HUES48 (cell line): Measurements from ENCODE around the gene PIEZO2.

ENCODE experiments used
- H3K27ac ChIP-seq: one replicate; pipeline ENCODE4 v1.7.0; 2013; ENCODE audit warnings: low read depth, low read length, inconsistent platforms
- H3K27me3 ChIP-seq: 2 replicates; pipeline ENCODE4 v1.6.1; 2013; ENCODE audit warnings: mild to moderate bottlenecking, low read length; ENCODE audit not compliant: control insufficient read depth, insufficient read depth
- H3K36me3 ChIP-seq: 2 replicates; pipeline ENCODE4 v1.6.1; 2013; ENCODE audit warnings: low read length; ENCODE audit not compliant: control insufficient read depth, insufficient read depth
- H3K4me1 ChIP-seq: 2 replicates; pipeline ENCODE4 v1.6.1; 2013; ENCODE audit warnings: mild to moderate bottlenecking, low read length; ENCODE audit not compliant: control insufficient read depth, insufficient read depth
- H3K4me3 ChIP-seq: 2 replicates; pipeline ENCODE4 v1.5.1; 2013; ENCODE audit warnings: mild to moderate bottlenecking, low read depth, low read length
- H3K9ac ChIP-seq: 2 replicates; pipeline ENCODE4 v1.6.1; 2013; ENCODE audit warnings: mild to moderate bottlenecking, low read depth, low read length, moderate library complexity
- H3K9me3 ChIP-seq: 2 replicates; pipeline ENCODE4 v1.6.1; 2013; ENCODE audit warnings: low read length; ENCODE audit not compliant: control insufficient read depth, insufficient read depth

PIEZO2 gene

DNA sequence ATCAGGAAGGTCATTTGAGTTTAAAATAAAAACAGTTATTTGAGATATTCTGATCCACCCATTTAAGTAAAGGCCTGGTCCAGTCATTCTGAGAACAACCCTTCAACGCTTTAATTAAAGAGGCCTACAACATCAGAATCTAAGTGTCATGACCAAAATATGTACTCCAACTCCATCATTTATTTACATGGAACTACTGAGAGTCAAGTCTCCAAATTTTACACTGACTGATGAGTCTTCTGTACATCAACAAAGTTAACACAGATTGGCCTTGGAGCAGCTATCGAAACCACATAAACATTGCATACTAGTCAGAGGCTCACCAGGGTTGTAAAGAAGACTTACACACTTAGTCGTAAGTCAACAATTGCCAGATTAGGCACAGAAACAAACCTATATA is 37.1 kb downstream of the PIEZO2 start:
- H3K27ac ChIP-seq: no peak overlapping the region
- no peak overlapping the region for H3K4me3 ChIP-seq
- no peaks in the 10 kb centered on the region for H3K27me3 ChIP-seq
- H3K36me3 ChIP-seq: no peaks in the 10 kb centered on the region
- H3K4me1 ChIP-seq: no peaks in the 10 kb centered on the region
- H3K9me3 ChIP-seq: no peaks in the 10 kb centered on the region
- no peak overlapping the region for H3K9ac ChIP-seq

DNA sequence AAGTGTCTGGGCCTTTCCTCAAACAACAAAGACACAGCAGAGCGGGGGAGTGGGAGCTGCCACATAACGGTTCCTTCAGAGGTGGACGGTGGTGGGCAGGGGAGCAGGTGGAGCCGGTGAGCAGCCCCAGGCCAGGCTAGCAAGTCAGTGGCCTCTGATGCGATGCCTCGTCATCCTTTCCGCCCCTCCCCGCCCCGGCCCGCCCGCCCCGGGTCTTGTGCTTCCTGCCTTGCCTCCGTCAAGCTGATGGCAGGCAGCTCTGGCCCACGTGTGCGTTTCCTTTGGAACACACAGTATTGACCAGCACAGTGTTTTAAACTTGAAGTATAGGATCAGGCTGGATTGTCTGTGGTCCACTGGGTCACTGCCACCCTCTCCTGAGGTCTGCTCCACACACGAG is 38.9 kb downstream of the PIEZO2 start:
- H3K27me3 ChIP-seq: no peaks in the 10 kb centered on the region
- H3K9ac ChIP-seq: no peak overlapping the region
- no peak overlapping the region for H3K4me3 ChIP-seq
- no peaks in the 10 kb centered on the region for H3K9me3 ChIP-seq
- no peaks in the 10 kb centered on the region for H3K36me3 ChIP-seq
- no peak overlapping the region for H3K27ac ChIP-seq
- no peaks in the 10 kb centered on the region for H3K4me1 ChIP-seq

DNA sequence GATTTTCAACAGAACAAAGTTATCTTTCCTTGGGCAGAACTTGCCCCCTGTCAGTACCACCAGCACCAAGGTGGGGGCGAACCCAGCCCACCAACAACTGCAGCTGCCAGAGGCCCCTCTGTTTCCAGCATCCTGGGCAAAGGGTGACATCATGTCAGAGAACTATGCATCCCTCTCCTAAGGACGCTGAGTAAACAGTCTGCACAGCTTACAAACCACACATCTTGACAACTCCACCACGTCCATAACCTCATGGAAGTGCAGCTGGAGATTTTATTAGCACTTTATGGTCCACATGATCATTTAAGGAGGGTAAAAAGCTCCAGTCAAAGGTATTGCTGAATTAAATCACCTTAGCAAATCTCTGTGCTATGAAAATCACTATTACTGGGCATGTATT is 40.4 kb downstream of the PIEZO2 start:
- Histone ChIP-seq H3K9ac (no peak overlapping the region), H3K27me3 (no peaks in the 10 kb centered on the region), H3K4me1 (no peaks in the 10 kb centered on the region), H3K4me3 (no peak overlapping the region), H3K36me3 (no peaks in the 10 kb centered on the region), H3K27ac (no peak overlapping the region), H3K9me3 (no peaks in the 10 kb centered on the region)

DNA sequence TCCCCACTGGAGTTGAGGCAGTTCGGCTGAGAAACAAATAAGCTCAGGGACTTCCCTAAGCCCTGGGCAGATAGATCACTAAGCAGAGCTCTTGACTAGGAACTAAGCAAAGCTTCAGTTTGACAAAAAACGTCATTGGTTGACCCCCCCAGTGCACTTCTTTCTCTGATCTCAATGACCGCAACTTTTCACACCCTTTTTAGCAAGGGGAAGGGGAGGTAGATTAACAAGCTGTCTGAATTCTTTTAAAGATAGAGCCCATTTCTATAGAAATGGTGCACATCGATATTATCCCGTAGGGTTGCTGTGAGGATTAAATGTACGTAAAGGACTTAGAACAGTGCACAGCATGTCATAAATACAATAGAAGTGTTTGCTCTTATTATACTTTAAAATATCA is 42.5 kb downstream of the PIEZO2 start:
- no peak overlapping the region for H3K9ac ChIP-seq
- H3K4me3 ChIP-seq: no peak overlapping the region
- H3K27ac ChIP-seq: no peak overlapping the region
- no peaks in the 10 kb centered on the region for H3K36me3 ChIP-seq
- no peaks in the 10 kb centered on the region for H3K4me1 ChIP-seq
- no peaks in the 10 kb centered on the region for H3K27me3 ChIP-seq
- H3K9me3 ChIP-seq: no peaks in the 10 kb centered on the region

DNA sequence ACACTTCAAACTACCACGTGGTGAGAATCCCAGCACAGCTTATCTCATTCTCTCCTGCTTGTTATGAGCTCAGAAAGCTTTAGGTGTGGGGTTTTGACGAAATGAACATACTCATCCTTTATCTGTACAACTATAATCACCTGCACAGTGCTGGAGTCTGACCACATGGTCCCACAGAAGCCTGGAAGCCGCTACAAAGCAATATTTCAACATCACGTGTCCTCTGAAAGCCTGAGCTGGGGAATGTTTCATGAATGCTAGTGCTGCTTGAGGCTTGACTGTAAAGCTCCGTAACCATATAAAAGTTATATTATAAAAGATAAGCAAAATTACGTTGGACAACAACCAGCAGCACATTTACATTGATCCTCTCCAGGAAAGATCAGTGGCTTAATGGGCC is 43.9 kb downstream of the PIEZO2 start:
- Histone ChIP-seq H3K27ac (no peak overlapping the region), H3K4me3 (no peak overlapping the region), H3K4me1 (no peaks in the 10 kb centered on the region), H3K27me3 (no peaks in the 10 kb centered on the region), H3K9me3 (no peaks in the 10 kb centered on the region), H3K36me3 (no peaks in the 10 kb centered on the region), H3K9ac (no peak overlapping the region)

DNA sequence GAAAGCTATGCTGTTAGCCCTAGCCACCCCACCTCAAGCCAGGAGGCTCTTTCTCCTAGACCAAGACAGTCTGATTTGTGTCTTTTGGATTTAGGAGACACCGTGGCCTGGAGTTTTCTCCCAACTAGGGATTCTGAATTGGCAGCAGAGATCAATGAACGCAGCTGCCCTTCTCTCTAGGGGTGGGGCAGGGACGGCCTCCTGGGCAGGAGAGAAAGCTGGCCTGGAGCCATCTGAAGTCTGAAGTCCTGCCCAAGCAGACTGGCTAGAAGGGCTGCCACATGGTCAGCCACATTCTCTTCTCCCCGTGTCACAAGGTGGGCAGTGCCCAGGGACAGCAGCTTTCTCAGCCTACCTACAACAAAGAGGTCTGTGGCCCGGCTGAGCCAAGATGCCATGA is 45.1 kb downstream of the PIEZO2 start:
- no peaks in the 10 kb centered on the region for H3K27me3 ChIP-seq
- H3K36me3 ChIP-seq: no peaks in the 10 kb centered on the region
- no peak overlapping the region for H3K4me3 ChIP-seq
- no peak overlapping the region for H3K27ac ChIP-seq
- H3K9ac ChIP-seq: no peak overlapping the region
- H3K9me3 ChIP-seq: no peaks in the 10 kb centered on the region
- no peaks in the 10 kb centered on the region for H3K4me1 ChIP-seq

DNA sequence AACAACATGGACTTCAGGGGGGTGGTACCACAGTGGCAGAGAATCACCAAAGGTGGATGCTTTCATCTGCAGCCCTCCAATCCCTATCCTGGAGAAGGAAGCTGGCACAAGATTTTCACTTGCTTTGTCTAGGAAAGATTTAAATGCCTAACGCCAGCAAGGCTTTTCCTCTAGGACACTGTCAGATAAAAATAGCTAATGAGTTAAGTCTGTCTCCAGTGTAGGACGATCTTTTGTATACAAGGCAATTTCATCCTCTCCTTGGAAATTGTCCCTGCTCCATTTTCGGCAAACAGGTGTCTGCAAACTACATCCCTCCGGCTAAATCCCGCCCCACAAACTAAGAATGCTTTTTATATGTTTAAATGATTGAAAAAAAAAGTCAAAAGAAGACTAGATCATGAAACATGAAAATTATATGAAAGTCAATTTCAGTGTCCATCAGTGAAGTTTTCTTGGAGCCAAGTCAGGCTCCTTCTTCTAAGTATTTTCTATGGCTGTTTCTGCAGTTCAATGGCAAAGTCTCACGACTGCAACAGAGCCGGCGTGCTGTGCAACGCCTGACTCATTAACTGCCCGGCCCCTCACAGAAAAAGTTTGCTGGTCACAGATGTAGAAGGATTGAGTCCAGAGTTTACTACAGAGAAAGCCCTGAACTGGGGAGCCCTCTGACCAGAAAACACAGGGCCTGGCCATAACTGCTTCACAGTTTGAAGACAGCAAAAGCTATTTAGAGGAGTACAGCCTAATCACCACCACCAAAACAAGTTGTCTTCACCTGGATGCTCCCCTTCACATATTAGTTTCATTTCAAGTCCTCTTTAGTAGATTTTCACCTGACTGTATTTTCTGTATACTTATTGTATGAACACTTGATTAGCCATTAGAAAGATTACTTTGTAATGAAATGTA is 52.3 kb downstream of the PIEZO2 start:
- Histone ChIP-seq H3K9me3 (no peaks in the 10 kb centered on the region), H3K36me3 (no peaks in the 10 kb centered on the region), H3K4me3 (no peak overlapping the region), H3K27ac (no peak overlapping the region), H3K27me3 (no peaks in the 10 kb centered on the region), H3K9ac (no peak overlapping the region), H3K4me1 (peaks cover 12% of the 10 kb centered on the region; the same call in 1 of the 2 replicates)

DNA sequence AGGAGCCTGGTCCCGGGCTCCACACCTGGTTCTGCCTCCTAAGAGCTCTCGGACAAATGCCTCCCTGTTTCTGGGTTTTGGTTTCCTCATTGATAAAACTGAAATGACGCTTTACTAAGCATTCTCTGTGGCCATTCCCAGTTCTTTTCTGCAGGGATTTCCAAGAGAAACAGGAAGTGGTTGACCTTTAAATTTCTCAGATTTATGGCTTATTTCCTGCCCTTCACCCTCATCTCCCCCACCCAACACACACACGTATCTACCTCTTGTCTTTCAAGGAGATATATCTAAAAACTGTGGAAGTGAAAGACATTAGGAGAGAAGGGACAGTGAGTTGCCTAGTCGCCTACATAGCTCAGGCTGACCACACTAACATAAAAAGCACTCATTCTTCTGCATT is 53.0 kb downstream of the PIEZO2 start:
- H3K36me3 ChIP-seq: no peaks in the 10 kb centered on the region
- H3K4me1 ChIP-seq: peaks cover 12% of the 10 kb centered on the region; the same call in 1 of the 2 replicates
- no peaks in the 10 kb centered on the region for H3K27me3 ChIP-seq
- no peak overlapping the region for H3K4me3 ChIP-seq
- H3K27ac ChIP-seq: no peak overlapping the region
- no peak overlapping the region for H3K9ac ChIP-seq
- no peaks in the 10 kb centered on the region for H3K9me3 ChIP-seq

DNA sequence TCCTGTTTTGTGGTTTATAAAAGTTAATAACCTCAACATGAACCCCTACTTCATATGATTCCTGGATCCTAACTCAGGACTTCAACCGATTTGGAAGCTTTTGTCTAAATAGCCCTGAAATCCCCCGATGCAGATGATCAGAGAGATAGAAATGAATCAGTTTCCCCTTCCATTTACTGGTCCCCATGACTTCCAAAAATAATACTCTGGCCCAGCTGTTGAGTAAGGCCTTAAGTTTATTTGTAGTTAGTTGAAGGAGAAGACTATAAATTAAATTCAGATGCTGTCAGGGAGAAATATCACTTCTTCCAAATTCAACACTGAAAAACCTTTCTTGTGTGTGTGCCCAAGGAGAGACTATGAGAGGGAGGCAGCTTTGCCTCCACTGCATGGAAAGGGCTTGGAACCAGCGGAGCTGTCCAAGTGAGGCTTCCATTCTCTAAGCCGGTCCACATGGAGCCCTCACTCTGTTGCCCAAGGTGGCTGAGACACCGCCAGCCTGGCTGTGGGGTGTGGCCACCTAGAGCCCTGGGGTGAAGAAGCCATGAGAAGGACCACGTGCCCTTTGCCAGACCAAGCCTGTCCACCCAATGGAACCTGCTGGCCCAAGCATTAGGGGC is 53.6 kb downstream of the PIEZO2 start:
- Histone ChIP-seq H3K9me3 (no peaks in the 10 kb centered on the region), H3K27ac (no peak overlapping the region), H3K4me3 (no peak overlapping the region), H3K4me1 (peaks cover 12% of the 10 kb centered on the region; the same call in 1 of the 2 replicates), H3K36me3 (no peaks in the 10 kb centered on the region), H3K9ac (no peak overlapping the region), H3K27me3 (no peaks in the 10 kb centered on the region)

DNA sequence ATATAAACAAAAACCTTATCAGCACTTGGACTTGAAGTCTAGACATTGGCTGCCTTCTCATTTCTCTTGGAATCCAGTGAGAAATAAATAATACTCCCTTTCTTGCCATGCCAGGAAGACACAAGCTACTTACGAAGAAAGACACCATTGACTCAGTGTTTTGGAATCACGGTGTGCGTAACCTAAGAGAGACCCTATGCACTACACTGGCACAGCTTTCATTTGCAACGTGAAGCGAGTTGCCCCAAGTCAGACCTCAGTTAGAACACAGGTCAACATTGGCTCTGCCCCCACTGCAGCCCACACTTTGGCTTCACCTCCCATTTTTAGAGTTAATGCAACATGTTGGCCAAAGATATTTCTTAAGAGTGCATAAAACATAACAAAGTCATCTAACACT is 54.2 kb downstream of the PIEZO2 start:
- H3K27ac ChIP-seq: no peak overlapping the region
- H3K36me3 ChIP-seq: no peaks in the 10 kb centered on the region
- H3K4me3 ChIP-seq: no peak overlapping the region
- H3K27me3 ChIP-seq: no peaks in the 10 kb centered on the region
- H3K9me3 ChIP-seq: no peaks in the 10 kb centered on the region
- H3K9ac ChIP-seq: no peak overlapping the region
- H3K4me1 ChIP-seq: peaks cover 12% of the 10 kb centered on the region; the same call in 1 of the 2 replicates

DNA sequence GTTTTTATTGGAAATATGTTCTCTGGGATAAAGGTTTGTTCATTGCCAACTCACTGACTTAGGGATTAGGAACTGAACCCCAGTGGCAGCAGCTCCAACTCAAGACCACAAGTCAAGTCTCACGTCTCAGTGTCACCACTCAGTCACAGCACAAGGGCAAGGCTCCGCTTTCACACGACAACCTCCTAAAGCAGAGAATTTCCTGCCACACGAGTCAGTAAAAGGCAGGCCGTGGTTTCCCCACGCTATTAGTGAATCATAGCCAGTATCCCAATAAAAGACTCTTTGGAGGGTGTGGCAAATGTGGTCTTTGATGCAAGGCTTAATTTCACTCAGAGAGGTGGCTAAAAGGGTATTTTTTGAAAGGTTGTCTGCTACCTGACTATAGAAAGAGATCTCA is 57.6 kb downstream of the PIEZO2 start:
- Histone ChIP-seq H3K4me3 (no peak overlapping the region), H3K4me1 (peaks cover 2% of the 10 kb centered on the region; the same call in 1 of the 2 replicates), H3K36me3 (no peaks in the 10 kb centered on the region), H3K27ac (no peak overlapping the region), H3K9ac (no peak overlapping the region), H3K9me3 (no peaks in the 10 kb centered on the region), H3K27me3 (no peaks in the 10 kb centered on the region)
